Keratinocyte (primary cell): ENCODE results near the gene AK1. TPM values are rescaled to one million over a fixed set of nuclear protein-coding genes. Genes with fewer than 3 reads are reported as not detected.

Experiments
- DNase-seq: peaks from one replicate; pipeline ENCODE4 v3.0.0-alpha.2; 2011; ENCODE audit warnings: low read depth, missing footprints, low spot score
- FAIRE-seq: peaks from 2 replicates; lab custom pipeline; 2011; peaks lifted over from hg19 to GRCh38; lab: Jason Lieb, UNC
- H2AFZ ChIP-seq: 2 replicates; pipeline ENCODE4 v1.6.0; 2012; ENCODE audit warnings: low read length, control low read depth, inconsistent platforms; ENCODE audit not compliant: control insufficient read depth
- H3K27ac ChIP-seq: 2 replicates; pipeline ENCODE4 v1.5.1; 2011; ENCODE audit warnings: low read length; ENCODE audit not compliant: control insufficient read depth, insufficient read depth
- H3K27me3 ChIP-seq: 3 replicates; pipeline ENCODE4 v1.6.0; 2011; ENCODE audit warnings: low read length; ENCODE audit not compliant: control insufficient read depth, insufficient read depth; ENCODE audit errors: extremely low read depth
- H3K36me3 ChIP-seq, 2 experiments: 2 replicates in 1 of 2; 3 replicates in 1 of 2; pipeline ENCODE4 v1.5.1; 2011; ENCODE audit warnings: low read length in 2 of 2, mild to moderate bottlenecking in 1 of 2; ENCODE audit not compliant: control insufficient read depth in 2 of 2, insufficient read depth in 2 of 2; ENCODE audit errors: extremely low read depth in 1 of 2
- H3K4me1 ChIP-seq: 3 replicates; pipeline ENCODE4 v1.5.1; 2011; ENCODE audit warnings: low read length; ENCODE audit not compliant: control insufficient read depth, insufficient read depth; ENCODE audit errors: extremely low read depth
- H3K4me2 ChIP-seq: 3 replicates; pipeline ENCODE4 v1.6.0; 2011; ENCODE audit warnings: low read depth, low read length; ENCODE audit not compliant: control insufficient read depth, insufficient read depth; ENCODE audit errors: extremely low read depth
- H3K4me3 ChIP-seq, 3 experiments: fragments of 200-600 bp in 1 of 3; sonication (generic) in 1 of 3; 2 replicates in 2 of 3; 3 replicates in 1 of 3; pipeline ENCODE4 v1.5.1; 2011 to 2016; ENCODE audit warnings: low read length in 3 of 3, mild to moderate bottlenecking in 3 of 3, control low read depth in 2 of 3, inconsistent platforms in 1 of 3, low read depth in 1 of 3, mixed read lengths in 1 of 3, mixed run types in 1 of 3, moderate library complexity in 1 of 3; ENCODE audit not compliant: control insufficient read depth in 2 of 3, insufficient read depth in 2 of 3; ENCODE audit errors: extremely low read depth in 1 of 3
- H3K79me2 ChIP-seq: 2 replicates; pipeline ENCODE4 v1.6.0; 2012; ENCODE audit warnings: low read length; ENCODE audit not compliant: control insufficient read depth, insufficient read depth
- H3K9ac ChIP-seq: 3 replicates; pipeline ENCODE4 v1.6.0; 2011; ENCODE audit warnings: low read length; ENCODE audit not compliant: control insufficient read depth, insufficient read depth; ENCODE audit errors: extremely low read depth
- H3K9me1 ChIP-seq: 3 replicates; pipeline ENCODE4 v1.6.0; 2011; ENCODE audit warnings: low read length; ENCODE audit not compliant: control insufficient read depth, insufficient read depth; ENCODE audit errors: extremely low read depth
- H3K9me3 ChIP-seq: 2 replicates; pipeline ENCODE4 v1.5.1; 2012; ENCODE audit warnings: low read depth, low read length; ENCODE audit not compliant: control insufficient read depth
- H4K20me1 ChIP-seq: 3 replicates; pipeline ENCODE4 v1.6.0; 2011; ENCODE audit warnings: low read length; ENCODE audit not compliant: control insufficient read depth, insufficient read depth; ENCODE audit errors: extremely low read depth
- CTCF ChIP-seq, 3 experiments: IDR thresholded peaks in 1 of 3; conservative IDR thresholded peaks in 1 of 3; optimal IDR thresholded peaks in 1 of 3; 2 replicates in 2 of 3; 3 replicates in 1 of 3; pipeline versions ENCODE3 to v1.5.1; 2011; ENCODE audit warnings: low read length in 3 of 3, mild to moderate bottlenecking in 3 of 3, moderate library complexity in 2 of 3, control low read depth in 1 of 3, inconsistent platforms in 1 of 3; ENCODE audit not compliant: insufficient read depth in 2 of 3; ENCODE audit errors: extremely low read depth in 1 of 3
- EZH2 ChIP-seq: IDR thresholded peaks from one replicate; pipeline ENCODE4 v1.6.1; 2012; ENCODE audit warnings: inconsistent platforms, mild to moderate bottlenecking, low read length, moderate library complexity
- dilution Hi-C: fragments of 300-500 bp; cut with MboI; formaldehyde crosslinking; loops from one replicate; pipeline ENCODE4 v1.7.0; 2020; ENCODE audit warnings: low sequenced_read_pairs; ENCODE audit not compliant: extremely low pct_ligation_motif_present
- polyA plus RNA-seq, 5 experiments: library from polyadenylated mRNA; depleted of rRNA in 3 of 5; stranded (reverse) in 3 of 5; stranded (forward) in 1 of 5; unstranded in 1 of 5; fragments of >200 nt; gene quantifications; 1 replicate in 1 of 5; 2 replicates in 3 of 5; 3 replicates in 1 of 5; pipeline versions ENCODE4 v1.2.1 to v1.2.3, GENCODE V29; 2011 to 2012; ENCODE audit warnings: missing spikeins in 2 of 5, low read depth in 1 of 5, low replicate concordance in 1 of 5

Gene AK1
- polyA plus RNA-seq, 1 donor (not counting 4 experiments of a cell fraction or from before 2014, with no cell fraction given) = 40.2 TPM

- Histone ChIP-seq H3K79me2 (peaks cover 2% of the 10 kb centered on the region), H3K27me3 (no peaks in the 10 kb centered on the region), H3K9me3 (no peaks in the 10 kb centered on the region), H3K9ac (peak overlapping the region; percentile 38), H3K4me3 (no peak overlapping the region), H3K36me3 (peaks cover 0 to 7% of the 10 kb centered on the region in 2 experiments), H3K4me2 (peak overlapping the region; percentile 22), H3K4me1 (peaks cover 24% of the 10 kb centered on the region), H3K9me1 (no peaks in the 10 kb centered on the region), H4K20me1 (peaks cover 2% of the 10 kb centered on the region), H3K27ac (no peak overlapping the region), H2AFZ (no peak overlapping the region)
- DNase-seq = no peak
- FAIRE-seq = no peak
- dilution Hi-C loops = no loop called here
- TF ChIP-seq CTCF (optimal IDR thresholded peaks at IDR 0.05 in 1 of 3, IDR thresholded peaks at IDR 0.05 in 1 of 3, conservative IDR thresholded peaks at IDR 0.05 in 1 of 3; ENCODE audit: extremely low read depth in 1 of 3, insufficient read depth in 2 of 3, low read length in 3 of 3) = no peak
- no peak for TF ChIP-seq EZH2
These were observed 3.6 kb downstream of the AK1 start for GRCh38 chr9:127873886-127874285.

DNA sequence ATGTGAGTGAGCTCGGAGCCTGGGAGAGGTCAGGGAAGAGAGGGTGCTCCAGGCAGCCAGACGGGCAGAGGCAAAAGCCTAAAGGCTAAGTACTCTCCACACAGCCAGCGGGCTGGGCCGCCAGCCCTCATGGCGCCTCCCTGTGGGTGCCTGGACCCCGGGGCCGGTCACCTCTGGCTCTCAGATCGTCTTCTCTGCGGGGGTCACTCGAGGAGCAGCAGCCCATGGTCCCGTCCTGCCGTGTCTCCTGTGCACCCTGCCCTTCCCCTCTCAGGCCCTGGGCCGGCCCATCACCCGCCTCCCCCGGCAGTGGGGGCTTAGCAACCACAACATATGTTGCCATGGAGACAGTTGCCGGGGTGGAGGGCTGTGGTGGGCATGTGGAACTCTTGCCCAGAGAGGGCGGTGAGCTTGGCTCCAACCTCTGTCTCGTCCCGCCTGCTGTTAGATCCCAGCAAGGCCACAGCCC is 4.2 kb downstream of the AK1 start:
- Histone ChIP-seq H3K79me2 (peaks cover 2% of the 10 kb centered on the region), H3K9me1 (no peaks in the 10 kb centered on the region), H4K20me1 (peaks cover 2% of the 10 kb centered on the region), H3K9me3 (no peaks in the 10 kb centered on the region), H3K36me3 (peaks cover under 1 to 7% of the 10 kb centered on the region in 2 experiments), H3K27ac (no peak overlapping the region), H3K9ac (no peak overlapping the region), H3K4me3 (no peak overlapping the region), H2AFZ (no peak overlapping the region), H3K4me1 (peaks cover 24% of the 10 kb centered on the region), H3K4me2 (no peak overlapping the region), H3K27me3 (no peaks in the 10 kb centered on the region)
- no peak for TF ChIP-seq CTCF (optimal IDR thresholded peaks at IDR 0.05 in 1 of 3, IDR thresholded peaks at IDR 0.05 in 1 of 3, conservative IDR thresholded peaks at IDR 0.05 in 1 of 3; ENCODE audit: extremely low read depth in 1 of 3, insufficient read depth in 2 of 3, low read length in 3 of 3)
- TF ChIP-seq EZH2 = no peak
- no peak for FAIRE-seq
- DNase-seq = no peak
- dilution Hi-C loops = no loop called here
